Thyroid gland (tissue), 4 donors: ENCODE results near the gene CELF4.

Experiments used
- POLR2A ChIP-seq, 2 donors: fragments of 450-650 bp; IDR thresholded peaks; one replicate each; pipeline ENCODE4 v1.6.1; 2017; ENCODE audit warnings: antibody characterized with exemption in 2 of 2, mild to moderate bottlenecking in 2 of 2, moderate library complexity in 1 of 2
- TF ChIP-seq, protein P1 (sequence below), 6 experiments: fragments of 200-600 bp in 3 of 6; fragments of 450-650 bp in 3 of 6; sonication (generic) in 3 of 6; IDR thresholded peaks; one replicate each; pipeline ENCODE4 v1.5.1; 2016 to 2019; ENCODE audit warnings: antibody characterized with exemption in 6 of 6, mild to moderate bottlenecking in 2 of 6, inconsistent platforms in 1 of 6, moderate library complexity in 1 of 6

DNA sequence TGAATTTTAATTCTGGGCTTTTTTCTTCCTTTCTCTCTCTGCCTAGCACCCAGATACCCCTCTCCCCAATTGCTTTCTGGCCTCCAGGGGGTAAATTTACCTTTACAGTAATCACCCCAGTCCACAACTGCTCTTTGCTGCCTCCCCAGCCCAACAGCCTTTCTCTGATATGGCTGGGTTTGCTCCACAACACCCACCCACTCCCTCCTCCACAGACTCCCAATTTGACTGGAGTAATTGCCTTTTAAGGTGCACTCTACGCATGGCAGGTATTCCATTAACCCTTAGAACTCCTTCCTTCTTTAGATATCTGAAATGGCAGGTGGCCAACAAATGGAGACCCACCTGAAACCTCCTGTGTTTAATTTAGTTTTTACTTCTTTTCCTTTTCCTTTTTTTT, 3.6 kb downstream of the CELF4 start:
- TF ChIP-seq, protein P1, sequence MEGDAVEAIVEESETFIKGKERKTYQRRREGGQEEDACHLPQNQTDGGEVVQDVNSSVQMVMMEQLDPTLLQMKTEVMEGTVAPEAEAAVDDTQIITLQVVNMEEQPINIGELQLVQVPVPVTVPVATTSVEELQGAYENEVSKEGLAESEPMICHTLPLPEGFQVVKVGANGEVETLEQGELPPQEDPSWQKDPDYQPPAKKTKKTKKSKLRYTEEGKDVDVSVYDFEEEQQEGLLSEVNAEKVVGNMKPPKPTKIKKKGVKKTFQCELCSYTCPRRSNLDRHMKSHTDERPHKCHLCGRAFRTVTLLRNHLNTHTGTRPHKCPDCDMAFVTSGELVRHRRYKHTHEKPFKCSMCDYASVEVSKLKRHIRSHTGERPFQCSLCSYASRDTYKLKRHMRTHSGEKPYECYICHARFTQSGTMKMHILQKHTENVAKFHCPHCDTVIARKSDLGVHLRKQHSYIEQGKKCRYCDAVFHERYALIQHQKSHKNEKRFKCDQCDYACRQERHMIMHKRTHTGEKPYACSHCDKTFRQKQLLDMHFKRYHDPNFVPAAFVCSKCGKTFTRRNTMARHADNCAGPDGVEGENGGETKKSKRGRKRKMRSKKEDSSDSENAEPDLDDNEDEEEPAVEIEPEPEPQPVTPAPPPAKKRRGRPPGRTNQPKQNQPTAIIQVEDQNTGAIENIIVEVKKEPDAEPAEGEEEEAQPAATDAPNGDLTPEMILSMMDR (IDR thresholded peaks at IDR 0.05), result no peak
- no peak for TF ChIP-seq POLR2A (IDR thresholded peaks at IDR 0.05)
